GM18511 (cell line): ENCODE measurements around the gene FXN.
"Not testable (repeated sequence)": the region's sequence is repeated elsewhere in the genome, so short reads cannot be mapped to it uniquely, and the experiment has no call there.

ENCODE experiments used
- ATAC-seq: cut with Tn5 transposase; IDR thresholded peaks from one replicate; pipeline ENCODE4 v1.9.1; 2021; ENCODE audit warnings: mild to moderate bottlenecking, moderate library complexity; ENCODE audit not compliant: unreplicated experiment

The FXN gene

DNA sequence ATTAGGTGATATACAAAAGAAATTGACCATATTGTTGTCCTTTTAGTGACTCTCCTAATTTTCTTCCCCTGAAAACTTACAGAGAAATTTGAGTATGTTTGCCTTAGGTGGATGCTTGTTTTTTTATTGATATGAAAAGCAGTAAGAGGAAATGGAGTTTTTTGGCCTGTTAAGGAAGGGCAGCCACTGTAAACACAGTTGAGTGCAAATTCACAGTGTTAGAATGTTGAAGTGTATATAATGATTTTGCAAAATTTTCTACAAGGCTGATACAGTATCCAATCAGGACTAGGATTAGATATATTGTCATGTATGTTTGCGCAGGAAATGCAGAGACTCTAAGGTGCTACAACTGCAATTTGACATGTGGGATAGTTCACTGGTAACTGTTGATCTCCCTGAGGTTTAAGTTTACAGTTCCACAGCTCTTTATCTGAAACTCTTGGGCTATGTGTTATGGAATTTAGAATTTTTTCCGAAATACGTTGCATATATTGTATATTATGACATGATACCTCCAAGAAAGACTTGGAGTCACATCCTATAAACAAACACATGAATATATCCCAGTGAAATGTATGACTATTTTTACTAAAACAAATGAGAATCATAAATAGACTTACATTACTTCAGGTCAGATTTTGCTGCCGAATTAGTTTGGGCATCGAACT is 62.5 kb downstream of the FXN start:
- no peak for ATAC-seq

GRCh38 chr9:69103348-69103996 is 67.9 kb downstream of the FXN start:
- ATAC-seq = not testable (repeated sequence)

- no peak for ATAC-seq
These were observed 69.4 kb downstream of the FXN start for GRCh38 chr9:69104830-69105527.

DNA sequence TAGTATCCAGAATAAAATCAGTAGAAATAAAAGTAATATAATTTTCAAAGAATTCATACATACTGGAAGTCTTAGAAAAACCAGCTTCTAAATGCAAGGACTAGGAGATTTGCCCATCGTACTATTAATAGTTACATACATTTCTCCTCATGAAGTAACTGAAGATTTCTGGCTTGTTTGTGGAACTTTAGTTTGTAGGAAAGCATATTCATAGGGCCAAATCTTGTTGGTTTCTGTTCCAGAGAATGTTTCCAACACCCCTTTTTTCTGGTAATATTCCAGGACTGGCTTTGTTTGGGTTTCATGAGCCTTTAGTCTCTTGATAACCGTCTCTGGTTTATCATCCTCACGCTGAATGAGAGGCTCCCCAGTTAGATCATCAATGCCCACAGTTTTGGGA is 72.2 kb downstream of the FXN start:
- ATAC-seq = no peak

DNA sequence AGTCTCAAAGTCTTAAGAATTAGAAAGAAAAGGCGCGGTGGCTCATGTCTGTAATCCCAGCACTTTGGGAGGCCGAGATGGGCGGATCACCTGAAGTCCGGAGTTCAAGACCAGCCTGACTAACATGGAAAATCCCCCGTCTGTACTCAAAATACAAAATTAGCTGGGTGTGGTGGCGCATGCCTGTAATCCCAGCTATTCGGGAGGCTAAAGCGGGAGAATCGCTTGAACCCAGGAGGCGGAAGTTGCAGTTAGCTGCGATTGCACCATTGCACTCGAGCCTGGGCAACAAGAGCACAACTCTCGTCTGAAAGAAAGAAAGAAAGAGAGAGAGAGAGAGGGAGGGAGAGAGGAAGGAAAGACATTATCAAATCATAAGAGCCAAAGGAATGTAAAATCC is 73.2 kb downstream of the FXN start:
- not testable (repeated sequence) for ATAC-seq

DNA sequence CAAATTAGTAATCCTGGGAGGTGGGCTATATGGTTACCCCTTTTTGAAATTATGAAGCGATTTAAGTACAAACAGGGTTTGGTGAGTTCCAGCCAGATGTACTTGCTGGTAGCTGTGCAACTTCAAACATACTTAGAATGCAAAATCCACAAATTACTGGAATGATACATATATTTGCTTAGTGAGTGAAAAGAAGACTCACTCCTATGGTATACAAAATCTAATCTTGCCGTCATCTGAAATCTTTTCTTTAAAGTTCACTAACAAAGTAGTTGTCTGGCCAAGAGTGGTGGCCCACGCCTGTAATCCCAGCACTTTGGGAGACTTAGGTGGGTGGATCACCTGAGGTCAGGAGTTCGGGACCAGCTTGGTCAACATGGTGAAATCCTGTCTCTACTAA is 73.6 kb downstream of the FXN start:
- ATAC-seq = no peak

- ATAC-seq = not testable (repeated sequence)
These were observed 77.1 kb downstream of the FXN start for GRCh38 chr9:69112646-69113045.

DNA sequence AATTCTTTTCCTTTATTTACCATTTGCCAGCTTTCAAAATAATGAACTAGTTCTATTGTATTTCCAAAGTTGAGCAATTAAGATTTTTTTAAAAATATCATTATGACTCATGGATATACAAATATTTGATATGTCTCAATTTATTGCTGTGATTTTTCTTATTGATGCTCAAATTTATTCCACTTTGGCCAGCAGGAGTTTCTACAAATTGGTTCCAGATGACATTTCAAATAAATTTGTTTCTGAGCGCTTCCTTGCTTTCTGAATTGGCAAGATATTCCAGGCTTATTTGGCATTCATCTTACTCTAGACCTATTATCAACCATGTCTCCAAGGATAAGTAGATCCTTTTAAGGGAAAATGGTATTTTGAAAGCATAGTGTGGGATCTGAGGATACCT is 80.1 kb downstream of the FXN start:
- ATAC-seq = no peak

DNA sequence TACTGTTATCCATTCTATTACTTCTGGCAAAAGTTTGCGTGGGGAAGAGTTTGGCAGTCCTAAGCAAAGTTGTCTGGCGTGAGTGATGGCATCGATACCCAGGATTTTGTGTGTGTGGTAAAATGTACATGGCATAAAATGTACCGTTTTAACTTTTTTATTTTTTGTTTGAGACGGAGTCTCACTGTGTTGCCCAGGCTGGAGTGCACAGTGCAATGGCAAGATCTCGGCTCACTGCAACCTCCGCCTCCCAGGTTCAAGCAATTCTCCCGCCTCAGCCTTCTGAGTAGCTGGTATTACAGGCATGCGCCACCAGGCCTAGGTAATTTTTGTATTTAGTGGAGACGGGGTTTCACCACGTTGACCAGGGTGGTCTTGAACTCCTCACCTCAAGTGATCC is 83.1 kb downstream of the FXN start:
- ATAC-seq = no peak

DNA sequence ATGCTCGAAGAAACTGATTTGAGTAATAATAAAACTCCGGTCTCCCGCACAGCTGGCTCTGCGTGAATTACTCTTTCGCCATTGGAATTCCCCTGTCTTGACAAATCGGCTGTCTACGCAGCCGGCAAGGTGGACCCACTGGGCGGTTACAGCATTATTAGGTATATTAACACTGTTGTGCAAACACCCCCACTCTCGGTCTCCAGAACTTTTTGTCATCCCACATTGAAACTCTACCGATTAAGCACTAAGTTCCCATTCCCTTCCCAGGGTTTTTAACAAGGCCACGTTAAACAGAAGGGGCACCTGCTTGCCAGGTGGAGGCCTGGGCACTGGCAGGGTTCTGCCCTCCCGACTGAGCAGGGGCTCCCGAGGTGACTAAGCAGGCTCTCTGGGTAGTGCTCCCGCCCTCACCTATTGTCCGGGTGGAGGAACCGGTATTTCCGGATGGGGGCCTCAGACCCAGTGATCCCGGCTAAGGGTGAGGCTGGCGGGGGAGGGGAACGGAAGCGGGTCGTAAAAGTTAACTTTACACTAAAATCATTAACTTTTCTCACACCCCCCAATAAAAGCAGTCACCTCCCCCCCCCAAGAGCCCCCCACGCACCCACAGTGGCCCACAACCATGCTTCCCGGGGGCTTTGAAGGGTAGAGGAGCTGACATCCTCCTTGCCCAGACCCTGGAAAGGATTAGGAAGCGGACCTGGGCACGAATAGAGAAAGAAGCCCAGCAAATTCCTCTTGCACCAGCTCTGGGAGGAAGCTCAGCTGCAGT is 85.0 kb downstream of the FXN start:
- ATAC-seq = peak; percentile 31

DNA sequence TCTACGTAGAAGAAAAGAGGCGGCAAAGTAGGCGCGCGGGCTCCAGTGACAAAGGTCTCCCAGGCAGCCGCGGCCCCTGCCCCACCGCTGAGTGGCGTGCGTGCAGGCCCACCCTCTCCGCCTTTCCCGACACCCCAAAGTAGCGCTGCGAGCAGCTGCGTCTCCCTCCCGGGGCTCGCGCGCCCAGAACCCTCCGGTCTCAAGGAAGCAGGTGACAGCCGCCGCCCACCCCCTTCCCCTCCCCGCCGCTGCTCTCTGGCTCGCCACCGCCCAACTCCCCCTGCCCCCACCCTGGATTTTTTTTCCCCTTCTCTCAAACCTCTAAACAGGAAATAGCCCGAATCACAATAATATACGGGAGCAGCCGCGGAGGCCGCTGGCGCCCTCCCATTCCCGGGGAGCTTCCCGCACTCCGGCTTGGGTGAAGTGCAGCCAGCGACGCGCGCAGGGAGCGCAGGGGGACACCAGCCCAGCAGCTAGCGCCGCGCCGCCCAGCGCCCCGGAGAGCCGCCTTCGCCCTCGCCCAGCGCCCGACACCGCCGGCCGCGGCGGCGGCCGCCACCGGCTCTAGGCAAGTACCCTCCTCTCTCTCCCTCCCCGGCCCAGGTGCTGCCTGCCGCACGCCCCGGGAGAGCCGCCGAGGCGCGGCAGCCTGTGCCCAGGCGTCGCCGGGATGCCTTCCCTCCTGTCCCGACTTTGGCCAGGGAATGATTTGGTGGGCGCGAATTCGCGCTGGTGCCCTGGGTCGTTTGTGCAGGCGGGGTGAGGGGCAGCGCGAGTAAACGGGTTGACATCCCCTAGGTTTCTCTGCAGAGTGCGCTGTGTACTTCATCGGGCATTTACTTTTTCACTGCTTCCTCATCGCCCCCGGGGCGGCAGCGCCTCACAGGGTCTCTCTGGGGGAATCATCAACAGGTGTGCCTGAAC is 85.9 kb downstream of the FXN start:
- peak; percentile 71 for ATAC-seq

- peak; percentile 58 for ATAC-seq
These were observed 86.6 kb downstream of the FXN start for GRCh38 chr9:69122082-69122548.

- ATAC-seq = no peak
These were observed 87.1 kb downstream of the FXN start for GRCh38 chr9:69122549-69123141.

DNA sequence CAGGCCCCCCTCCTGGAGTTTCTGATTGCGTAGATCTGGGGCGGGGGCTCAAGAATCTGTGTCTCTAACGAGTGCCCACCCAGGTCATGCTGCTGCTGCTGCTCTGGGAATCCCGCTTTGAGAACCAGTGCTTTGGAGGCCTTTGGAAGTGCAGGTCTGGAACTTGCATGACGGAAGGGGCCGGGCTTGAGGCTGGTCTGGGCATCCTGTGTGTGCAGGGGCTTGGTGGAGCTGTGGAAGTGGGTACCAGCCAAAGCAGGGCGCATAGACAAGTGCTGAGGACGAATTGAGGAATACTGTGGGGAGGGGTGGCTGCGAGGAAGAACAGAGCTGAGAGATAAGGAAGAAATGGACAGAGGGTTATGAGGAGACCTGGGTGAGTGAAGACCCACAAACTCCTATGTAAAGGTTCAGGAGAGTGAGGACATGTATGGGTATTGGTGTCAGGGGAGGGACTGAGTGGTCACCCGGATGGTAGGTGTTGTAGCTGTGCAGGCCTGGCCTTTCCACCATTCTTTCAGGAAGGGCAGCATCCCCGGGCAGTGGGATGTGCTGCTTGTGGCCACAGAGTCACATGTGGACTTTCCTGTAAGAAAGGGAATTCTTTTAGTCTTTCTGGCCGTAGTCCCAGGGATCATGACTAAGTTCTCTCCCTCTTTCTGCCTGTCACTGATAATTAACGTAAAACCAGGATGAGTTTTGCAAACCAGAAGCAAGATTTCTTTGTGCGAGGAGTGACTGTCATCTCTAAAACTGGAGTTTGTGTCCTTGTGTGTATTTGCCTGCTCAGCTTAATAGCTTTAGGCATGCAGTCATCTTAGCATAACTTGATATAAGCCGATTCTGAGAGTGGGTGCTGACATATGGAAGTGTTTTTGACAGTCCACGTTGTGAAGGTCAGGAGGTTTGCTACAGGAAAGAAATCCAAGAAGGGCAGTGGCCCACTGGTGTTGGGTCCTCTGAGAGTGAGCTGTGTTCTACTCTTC is 95.2 kb downstream of the FXN start:
- ATAC-seq = no peak

DNA sequence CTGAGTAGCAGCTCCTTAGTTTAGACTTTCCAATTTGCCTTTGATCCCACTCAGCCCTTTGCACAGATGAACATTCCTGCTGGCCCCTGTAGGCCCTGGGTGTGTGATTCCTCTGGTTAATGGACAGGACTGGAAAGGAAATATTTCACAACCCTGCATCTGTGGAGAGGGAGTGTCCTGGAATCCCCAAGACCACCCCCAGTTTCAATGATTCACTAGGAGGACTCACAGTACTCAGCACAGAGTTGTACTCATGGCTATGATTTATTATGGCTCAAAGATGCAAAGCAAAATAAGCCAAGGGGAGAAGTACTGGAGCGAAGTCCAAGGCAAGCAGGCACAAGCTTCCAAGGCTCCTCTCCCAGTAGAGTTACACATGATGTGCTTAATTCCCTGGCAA is 96.1 kb downstream of the FXN start:
- no peak for ATAC-seq

- no peak for ATAC-seq
These were observed 96.8 kb downstream of the FXN start for GRCh38 chr9:69132361-69132760.

GRCh38 chr9:69134412-69134811 is 98.9 kb downstream of the FXN start:
- ATAC-seq = no peak

- ATAC-seq = no peak
These were observed 100.6 kb downstream of the FXN start for GRCh38 chr9:69136185-69136584.

DNA sequence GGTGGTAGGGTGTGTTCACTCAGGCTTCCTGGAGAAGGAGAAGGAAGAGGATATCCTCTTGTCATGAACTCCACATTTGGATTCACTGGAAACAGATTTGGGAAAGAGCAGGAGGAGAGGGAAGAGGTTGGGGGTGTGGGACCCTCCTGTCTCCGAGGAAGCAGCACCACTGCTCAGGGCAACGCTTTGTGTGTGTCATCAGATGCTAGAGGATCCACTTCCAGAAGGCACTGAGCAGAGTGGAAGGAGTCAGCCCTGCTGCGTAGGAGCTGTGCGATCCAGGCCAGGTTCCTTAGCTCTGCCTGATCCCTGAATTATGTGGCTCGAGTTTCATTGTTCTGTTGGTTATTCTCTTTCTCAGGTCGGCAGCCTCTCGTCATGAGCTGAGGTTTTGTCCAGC is 101.2 kb downstream of the FXN start:
- ATAC-seq = no peak
